Fibroblast of peridontal ligament (primary cell): ENCODE measurements around the gene METTL24.
A peak's percentile ranks its signal among the peaks of the same experiment; 100 is the strongest.
"Not testable (repeated sequence)": the region's sequence is repeated elsewhere in the genome, so short reads cannot be mapped to it uniquely, and the experiment has no call there.

ENCODE experiments used
- DNase-seq: peaks from one replicate; pipeline ENCODE4 v3.0.0-alpha.2; 2010; ENCODE audit errors: extremely low read depth

METTL24 gene

DNA sequence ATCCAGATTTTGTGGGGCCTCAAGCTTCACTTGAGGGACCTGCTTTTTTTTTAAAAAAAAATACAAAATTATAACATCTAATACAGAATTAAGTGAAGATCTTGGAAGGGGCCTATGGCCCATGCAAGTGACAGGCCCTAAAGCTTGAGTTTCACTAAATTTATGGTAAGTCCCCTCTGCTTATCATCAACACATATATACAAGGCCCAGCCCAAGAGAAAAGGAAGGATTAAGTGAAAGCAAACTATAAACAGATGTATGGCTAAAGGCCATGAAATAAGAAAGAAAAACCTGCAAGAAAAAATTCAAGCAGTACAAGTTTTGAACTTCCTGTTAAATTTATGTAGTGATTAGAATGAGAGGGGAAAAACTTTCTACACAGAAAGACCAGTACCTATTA, 91.2 kb downstream of the METTL24 start:
- no peak for DNase-seq

DNA sequence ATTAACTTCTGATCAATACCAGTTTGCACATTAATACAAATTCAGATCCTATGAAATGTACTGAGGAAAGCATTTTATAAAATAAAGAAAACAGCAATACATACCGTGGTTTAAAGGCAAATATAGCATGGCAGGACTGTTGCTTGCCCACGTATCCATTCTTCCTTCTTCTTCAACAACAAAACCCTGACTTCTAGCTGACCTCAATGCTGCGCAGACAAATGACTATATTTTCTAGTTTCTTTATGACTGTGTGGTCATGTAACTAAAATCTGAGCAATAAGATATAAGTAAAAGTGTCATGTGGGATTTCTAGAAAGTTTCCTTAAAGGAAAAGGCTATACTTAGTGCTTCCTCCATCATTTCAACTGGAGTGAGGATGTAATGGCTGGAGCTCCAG, 92.9 kb downstream of the METTL24 start:
- DNase-seq, result no peak

DNA sequence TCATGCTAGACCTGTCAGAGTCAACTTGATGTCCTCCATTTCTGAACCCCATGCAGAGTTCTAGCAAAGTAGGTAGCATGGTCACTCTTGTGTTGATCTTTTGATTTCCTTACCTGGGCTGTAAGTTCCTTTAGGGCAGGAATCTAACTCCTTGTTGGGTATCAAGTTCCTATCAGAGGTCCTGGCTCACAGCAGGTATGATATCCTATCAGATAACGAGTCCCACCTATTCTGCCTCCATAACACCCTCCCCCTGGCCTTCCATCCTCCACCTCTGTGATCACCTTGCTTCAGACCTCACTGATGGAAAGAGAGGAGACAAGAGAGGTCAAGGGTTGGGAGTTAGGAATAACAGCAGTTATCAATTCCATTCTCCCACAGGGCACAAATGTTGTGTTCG, 101.8 kb downstream of the METTL24 start:
- DNase-seq, result no peak

DNA sequence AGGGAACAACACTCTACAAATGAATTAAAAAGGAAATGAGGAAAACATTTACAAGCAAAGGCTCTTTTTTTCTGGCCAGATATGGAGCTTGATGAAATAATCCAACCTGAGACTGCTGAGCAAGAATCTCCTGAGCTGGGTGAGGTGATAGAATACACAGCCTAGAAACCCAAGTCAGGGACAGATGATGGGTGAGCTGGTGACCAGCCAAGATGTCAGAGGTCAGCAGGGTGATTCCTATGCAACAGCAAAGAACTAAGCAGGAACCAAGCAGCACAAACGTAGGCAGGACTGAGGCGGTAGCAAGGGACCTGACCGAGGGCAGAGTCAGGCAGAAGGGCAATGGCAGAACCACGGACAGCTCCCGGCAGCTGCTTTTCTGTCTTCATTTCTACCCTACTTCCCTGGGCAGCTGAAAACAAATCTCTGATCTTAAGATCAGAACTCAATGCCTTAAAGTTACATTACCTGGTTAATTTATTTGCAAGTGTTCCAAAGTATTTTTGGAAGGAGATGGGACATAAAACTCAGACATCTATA, 102.9 kb downstream of the METTL24 start:
- peak; percentile 28 for DNase-seq

DNA sequence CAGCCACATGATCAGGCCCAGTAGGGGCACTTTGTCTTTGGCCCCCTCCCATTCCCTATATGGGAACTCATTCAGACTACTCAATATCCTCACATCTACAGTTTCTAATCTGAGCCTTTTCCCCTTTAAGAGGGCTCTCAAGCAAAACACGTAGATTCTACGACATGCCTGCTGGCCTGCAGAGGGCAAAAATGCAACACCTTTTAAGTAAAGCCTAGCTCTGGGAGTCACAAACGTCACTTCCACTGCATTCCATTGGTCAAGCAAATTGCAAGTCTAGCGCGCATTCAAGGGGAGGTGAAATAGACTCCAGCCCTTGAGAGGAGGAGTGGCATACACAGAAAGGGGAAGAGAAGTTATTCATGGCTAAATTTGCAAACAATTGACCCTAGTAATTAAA, 107.3 kb downstream of the METTL24 start:
- no peak for DNase-seq

DNA sequence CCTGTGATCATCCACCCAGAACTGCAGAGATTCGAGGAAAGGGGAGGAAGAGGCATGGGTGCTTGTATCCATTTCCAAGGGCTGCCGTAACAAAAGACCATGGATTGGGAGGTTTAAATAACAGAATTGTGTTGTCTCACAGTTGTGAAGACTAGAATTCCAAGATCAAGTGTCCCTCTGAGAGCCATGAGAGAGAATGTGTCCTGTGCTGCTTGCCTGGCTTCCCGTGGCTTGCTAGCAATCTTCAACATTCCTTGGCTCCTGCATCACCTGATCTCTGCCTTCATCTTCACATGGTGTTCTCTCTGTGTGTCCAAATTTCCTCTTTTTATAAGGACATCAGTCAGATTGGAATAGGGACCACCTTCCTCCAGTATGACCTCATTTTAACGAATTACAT, 108.1 kb downstream of the METTL24 start:
- no peak for DNase-seq

DNA sequence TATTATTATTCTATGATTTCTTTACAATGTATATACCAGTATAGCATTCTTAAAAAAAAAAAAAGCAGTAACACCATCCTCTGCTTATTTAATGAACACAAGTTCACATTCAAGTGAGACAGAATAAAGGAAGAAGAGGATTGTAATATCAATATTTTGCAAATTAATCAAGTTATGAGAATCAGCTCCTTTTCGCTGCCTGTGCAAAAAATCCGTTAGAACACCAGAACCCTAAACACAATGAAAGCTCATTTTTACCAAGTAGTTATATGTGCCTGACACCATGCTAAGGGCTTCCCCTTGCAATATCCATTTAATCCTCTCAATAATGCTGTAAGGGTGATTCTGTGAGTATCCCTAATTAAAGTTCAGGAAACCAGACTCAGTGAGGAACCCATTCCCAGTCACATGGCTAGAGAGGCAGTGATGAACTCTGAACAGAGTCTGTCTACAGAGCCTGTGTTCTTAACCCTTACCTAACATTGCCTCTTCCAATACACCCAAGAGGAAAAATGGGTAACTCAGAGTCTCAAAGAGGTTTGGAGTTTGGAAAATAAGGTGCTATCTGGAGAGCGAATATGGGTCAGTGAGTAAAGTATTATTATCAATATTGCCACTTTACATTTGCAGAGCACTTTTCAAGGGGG, 111.1 kb downstream of the METTL24 start:
- DNase-seq, result no peak

DNA sequence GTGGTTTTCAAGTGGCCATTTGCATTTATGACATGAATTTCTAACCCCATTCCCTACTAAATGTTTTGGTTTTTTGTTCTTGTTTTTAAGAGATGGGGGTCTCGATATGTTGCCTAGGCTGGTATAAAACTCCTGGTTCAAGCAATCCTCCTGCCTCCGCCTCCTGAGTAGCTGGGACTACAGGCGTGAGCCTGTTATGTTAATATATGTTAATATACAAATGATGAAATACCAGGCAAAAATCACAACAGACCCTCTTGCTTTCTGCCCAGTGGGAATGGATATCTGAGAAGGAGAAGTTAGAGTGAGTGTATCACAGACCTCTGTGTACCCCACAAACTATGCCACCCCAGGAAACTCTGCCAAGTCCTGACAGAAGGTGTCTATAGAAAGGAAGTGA, 111.8 kb downstream of the METTL24 start:
- DNase-seq, result no peak

DNA sequence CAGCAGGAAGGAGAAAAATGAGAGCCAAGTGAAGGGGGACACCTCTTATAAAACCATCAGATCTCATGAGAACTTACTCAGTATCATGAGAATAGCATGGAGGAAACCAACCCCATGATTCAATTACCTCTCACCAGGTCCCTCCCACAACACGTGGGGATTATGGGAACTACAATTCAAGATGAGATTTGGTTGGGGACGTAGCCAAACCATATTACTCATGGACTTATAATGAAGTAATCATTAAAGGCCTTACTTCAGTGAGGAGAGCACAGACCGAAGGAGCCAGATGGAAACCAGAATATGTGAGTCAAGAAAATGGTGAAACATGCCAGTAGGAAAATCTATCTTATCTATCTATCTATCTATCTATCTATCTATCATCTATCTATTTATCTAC, 113.5 kb downstream of the METTL24 start:
- peak; percentile 14 for DNase-seq

DNA sequence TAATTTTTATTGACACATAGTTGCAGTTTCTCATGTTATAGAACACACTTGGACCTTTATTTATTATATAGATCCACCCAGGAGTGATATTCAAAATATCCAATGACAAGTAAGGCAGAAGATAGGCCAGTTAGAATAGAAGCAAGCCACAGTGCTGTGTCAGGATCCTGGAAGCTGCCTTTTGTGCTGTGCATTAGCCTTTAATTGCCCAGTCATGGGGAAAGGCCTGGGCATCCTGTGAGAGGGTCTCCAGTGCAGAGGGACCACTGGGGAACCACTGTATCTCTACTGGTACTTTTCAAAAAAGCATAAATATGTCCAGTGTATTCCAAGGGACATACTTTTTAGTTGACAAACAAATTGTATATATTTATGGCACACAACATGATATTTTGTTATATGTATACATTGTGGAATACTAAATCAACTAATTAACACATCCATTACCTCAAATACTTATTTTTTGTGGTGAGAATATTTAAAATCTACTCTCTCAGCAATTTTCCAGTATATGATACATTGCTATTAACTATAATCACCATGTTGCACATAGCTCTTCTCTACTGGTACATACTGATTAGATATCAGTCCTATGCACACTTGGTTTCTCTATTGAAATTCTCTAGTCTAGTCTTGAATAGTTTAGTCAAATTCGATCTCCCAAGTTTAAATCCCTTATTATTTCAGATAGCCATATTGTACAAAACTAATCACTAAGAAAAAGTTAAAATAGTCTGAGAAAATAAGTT, 118.4 kb downstream of the METTL24 start:
- no peak for DNase-seq

DNA sequence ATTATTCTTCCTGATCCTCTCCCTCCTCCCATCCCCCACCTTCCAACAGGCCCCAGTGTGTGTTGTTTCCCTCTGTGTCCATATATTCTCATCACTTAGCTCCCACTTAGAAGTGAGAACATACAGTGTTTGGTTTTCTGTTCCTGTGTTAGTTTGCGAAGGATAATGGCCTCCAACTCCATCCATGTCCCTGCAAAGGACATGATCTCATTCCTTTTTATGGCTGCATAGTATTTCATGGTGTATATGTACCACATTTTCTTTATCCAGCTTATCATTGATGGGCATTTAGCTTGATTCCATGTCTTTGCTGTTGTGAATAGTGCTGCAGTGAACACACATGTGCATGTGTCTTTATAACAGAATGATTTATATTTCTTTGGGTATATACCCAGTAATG, 122.1 kb downstream of the METTL24 start:
- not testable (repeated sequence) for DNase-seq

DNA sequence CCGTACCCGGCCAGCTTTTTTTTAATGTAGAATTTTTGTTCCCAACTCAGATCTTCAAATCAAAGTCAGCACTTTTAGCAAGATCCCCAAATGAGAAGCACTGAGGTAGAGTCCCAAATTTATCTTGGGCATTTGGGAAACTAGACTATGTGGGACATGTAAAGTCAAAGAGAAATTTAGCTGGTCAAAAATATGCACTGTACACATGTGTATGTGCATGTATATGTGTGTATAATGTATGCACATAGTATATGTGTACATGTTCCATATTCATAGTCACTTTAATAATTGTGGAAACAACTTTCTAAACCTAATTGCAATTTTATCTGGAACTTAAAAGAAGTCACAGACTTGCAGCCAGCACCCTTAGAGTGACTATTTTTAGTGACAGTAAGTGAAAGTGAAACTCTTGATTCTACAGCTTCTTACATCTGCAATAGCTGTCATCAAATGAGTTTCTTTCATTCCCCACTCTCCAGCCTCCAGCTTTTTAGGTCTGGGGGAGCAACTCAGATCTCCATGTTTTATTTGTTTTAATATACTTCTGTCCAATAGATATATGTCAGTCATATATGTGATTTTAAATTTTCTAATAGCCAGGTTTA, 124.3 kb downstream of the METTL24 start:
- peak; percentile 54 for DNase-seq

DNA sequence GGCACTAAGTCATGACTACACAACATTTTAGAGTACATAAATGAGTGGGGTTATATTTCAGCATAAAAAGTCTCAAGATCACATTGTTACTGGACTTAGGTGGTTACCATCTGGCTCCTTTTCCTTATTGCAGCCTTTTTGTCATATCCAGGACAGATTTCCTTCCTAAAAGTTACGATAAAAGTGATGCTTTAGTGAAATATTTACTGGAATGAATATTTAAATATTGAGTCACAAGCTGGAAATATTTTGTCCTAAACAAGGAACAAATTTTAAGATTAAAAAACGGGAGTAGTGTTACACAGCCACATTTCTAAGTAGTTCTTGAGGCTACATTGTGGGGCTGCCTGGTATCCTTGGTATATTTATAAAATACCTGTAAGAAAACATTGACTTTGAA, 125.7 kb downstream of the METTL24 start:
- peak; percentile 72 for DNase-seq

DNA sequence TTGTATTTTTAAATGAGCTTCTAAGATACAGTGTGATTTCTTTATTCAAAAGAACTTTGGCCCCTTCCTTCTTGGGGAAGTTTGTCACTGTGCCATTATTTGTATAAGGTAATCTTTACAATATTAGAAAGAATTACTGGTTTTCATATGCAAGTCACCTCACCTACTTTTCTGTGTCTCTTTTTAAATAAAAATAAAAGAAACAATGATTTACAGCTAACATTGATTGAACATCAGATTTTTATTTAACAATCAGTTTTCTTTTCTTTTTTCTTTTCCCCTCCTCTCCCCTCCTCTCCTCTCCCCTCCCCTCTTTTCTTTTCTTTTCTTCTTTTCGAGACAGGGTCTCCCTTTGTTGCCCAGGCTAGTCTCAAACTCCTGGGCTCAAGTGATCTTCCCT, 131.9 kb downstream of the METTL24 start:
- DNase-seq, result no peak

DNA sequence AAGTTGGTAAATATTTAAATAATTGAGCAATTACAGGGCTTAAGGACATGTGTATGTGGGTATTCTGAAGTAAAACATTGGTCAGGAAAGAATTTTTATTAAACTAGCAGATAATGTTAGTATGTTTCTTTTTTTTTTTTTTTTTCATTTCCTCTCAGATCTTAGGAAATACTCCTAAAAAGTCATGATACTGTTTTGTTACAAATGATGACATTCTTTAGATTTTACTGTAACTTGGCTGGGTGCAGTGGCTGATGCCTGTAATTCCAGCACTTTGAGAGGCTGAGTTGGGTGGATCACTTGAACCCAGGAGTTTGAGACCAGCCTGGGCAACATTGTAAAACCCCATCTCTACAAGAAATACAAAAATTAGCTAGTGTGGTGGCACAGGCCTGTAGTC, 136.4 kb downstream of the METTL24 start:
- DNase-seq, result peak; percentile 43

DNA sequence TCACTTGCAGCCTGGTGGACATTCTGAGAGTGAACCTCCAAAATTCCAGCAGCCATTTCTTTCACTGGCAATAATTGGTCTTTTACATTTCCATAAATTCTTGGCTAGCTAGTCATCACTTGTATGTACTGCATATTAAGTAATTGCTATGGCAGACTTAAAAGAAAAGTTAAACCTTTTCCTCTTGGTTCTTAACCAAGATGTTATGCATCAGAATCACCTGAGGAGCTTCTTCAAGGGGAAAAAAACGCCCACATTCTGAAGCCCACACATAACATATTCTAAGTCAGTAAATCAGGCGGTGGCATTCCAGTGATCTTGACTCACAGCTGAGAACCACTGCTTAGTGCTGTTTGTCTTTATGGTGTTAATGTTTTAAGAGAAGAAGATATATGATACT, 140.9 kb downstream of the METTL24 start:
- DNase-seq, result peak; percentile 33

DNA sequence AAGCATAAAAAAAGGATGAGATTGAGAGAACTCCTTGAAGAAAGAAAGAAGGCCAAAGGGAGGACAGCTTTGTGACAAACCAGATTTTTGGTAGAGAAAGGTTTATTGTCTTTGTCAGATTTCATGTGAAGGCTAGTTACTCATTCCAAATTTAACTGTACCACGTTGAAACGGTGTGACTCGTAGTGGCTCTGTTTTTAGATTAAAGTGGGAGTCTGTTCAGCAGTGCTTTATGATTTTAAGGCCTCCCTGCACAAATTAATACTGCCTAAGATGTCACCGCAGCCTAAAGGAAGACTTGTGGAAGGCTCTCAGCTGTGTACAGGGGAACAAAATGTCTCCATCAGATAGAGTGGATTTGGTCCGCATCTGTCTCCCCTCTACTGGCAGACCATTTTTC, 142.0 kb downstream of the METTL24 start:
- DNase-seq, result no peak

DNA sequence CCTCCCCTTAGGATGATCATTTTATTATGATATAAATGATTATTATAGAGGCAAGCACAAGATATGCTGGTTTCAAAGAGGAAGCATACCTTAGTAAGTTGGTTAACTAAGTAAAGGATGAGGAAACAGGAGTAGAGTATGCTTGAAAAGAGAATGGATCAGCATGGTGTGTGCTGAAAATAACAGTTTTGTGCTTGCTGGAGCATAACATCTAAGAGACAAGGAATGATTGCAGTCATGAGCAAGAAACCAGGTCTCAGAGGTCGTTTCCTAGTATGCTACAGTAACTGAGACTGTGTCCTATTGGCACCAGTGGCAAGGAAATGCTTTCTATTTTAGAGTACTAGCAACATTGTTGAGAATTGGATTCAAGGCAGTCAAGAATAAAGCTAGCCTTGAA, 143.8 kb downstream of the METTL24 start:
- DNase-seq, result no peak

DNA sequence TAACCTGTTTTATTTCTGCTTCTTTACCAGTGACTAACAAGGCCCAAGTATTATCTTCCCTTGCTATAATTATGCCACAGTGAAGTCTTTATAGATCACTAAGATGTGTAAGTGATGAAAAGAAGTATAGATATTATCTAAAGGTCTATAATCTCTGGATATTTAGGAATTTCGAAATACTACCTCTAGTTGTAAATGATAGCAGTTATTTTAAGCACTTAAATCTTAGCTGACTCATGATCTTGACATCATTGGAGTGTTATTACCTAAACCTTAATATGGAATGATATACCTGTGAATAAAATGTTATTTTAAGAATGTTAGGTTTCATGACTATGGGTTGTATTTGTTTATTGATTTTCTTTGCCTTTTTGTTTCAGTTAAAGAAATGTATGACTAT, 146.4 kb downstream of the METTL24 start:
- no peak for DNase-seq

DNA sequence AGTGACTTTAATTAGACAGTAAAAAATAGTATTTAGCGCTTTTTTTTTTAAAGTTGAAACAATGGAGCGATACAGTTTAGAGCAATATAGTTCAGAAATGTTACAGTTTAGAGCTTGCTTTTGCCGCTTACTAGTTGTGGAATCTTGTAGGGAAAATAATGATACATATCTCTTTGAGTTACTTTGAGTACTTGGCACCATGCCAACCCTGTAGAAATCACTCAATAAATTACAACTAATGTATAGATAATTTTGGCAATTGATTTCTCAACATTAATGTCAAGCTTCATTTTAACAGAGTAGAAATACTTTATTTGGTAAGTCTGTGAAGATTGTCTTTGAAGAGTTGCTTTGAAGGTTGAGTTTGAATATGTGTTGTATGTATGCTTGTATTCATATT, 150.5 kb downstream of the METTL24 start:
- no peak for DNase-seq

DNA sequence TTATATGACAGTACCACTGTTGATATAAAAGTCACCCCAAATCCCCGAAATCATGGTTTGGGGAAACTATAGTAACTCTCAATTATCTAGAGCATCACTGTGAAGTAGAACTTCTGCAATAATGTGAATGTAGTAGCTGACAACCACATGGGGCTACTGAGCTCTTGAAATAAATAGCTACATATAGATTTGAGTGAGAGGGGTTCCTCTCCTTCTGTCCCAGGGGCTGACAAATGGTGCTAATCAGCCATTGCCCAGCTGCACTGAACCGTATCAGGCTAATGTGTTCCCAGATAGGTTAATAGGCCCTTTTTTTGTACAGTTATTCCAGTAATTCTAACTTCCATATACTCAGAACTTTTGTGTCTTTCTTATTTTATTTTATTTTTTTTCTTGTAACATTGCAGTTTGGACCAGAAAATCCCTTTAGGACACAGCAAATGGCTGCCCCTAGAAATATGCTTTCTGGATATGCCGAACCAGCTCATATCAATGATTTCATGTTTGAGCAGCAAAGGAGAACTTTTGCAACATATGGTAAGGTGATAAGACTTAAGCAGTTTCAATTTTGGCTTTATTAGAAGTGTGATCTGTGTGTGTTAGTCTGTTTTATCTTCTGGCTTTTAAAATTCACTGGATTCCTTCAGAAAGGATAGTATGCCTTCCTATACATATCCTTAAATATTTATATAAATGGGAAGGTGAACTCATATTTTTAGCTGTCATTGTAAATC, 156.8 kb downstream of the METTL24 start:
- no peak for DNase-seq

DNA sequence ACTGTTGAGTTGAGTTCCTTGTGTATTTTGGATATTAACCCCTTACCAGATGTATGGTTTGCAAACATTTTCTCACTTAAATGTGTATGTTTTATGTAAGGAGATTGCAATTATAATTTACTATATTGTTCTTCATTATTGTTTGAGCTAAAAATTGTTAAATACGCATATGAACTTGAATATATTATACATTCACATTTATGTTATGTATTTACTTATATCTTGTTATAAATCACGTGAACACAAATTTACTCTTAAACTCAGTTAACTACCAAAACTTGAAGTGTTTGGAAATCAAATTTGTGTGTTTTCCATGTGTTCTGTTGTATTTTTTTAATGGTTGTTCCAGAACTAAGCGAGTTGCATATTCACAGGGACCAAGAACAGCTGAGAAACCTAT, 159.6 kb downstream of the METTL24 start:
- DNase-seq, result no peak
